Calu3 (cell line): ENCODE measurements around the gene JPT2. TPM values are rescaled to one million over a fixed set of nuclear protein-coding genes. Genes with fewer than 3 reads are reported as not detected.

Experiments
- BruUV-seq: library from RNA; stranded (reverse); fragments of 400-500 nt; replicated peaks from 2 replicates; lab custom pipeline; 2021; lab: Mats Ljungman, UMichigan
- CTCF ChIA-PET: fragments of 300-600 bp; sonication (Branson Sonifier 250); formaldehyde crosslinking; loops from one replicate; lab custom pipeline; 2022; ENCODE audit warnings: antibody characterized with exemption; lab: Charles Lee
- DNase-seq: peaks from one replicate; pipeline ENCODE4 v3.0.0; 2022
- H3K27ac Mint-ChIP-seq: one replicate; pipeline ENCODE4 v1.8.0; 2022; ENCODE audit warnings: mixed read lengths; ENCODE audit not compliant: unreplicated experiment
- H3K27me3 Mint-ChIP-seq: one replicate; pipeline ENCODE4 v1.8.0; 2022; ENCODE audit warnings: mixed read lengths; ENCODE audit not compliant: unreplicated experiment
- H3K36me3 Mint-ChIP-seq: one replicate; pipeline ENCODE4 v1.8.0; 2022; ENCODE audit warnings: mild to moderate bottlenecking, moderate library complexity, mixed read lengths; ENCODE audit not compliant: insufficient read depth, unreplicated experiment
- H3K4me1 Mint-ChIP-seq: one replicate; pipeline ENCODE4 v1.8.0; 2022; ENCODE audit warnings: mild to moderate bottlenecking, low read depth, mixed read lengths; ENCODE audit not compliant: unreplicated experiment
- H3K4me3 Mint-ChIP-seq: one replicate; pipeline ENCODE4 v1.8.0; 2022; ENCODE audit warnings: mild to moderate bottlenecking, low read depth, moderate library complexity, mixed read lengths; ENCODE audit not compliant: unreplicated experiment
- H3K9me3 Mint-ChIP-seq: one replicate; pipeline ENCODE4 v1.8.0; 2022; ENCODE audit warnings: low read depth, mixed read lengths; ENCODE audit not compliant: unreplicated experiment
- CTCF ChIP-seq: fragments of 200-600 bp; IDR thresholded peaks from one replicate; pipeline ENCODE4 v1.8.0; 2022; ENCODE audit warnings: antibody characterized with exemption; ENCODE audit not compliant: unreplicated experiment
- intact Hi-C: fragments of 100-400 bp; cut with micrococcal nuclease; formaldehyde crosslinking; loops from one replicate; pipeline ENCODE4 v1.10.0; 2022; ENCODE audit not compliant: unreplicated experiment
- total RNA-seq: library from RNA; stranded (reverse); gene quantifications from 2 replicates; pipeline ENCODE4 v1.2.3, GENCODE V29; 2022

Gene JPT2
- total RNA-seq, 1 experiment from 2014 or later: 185 TPM

GRCh38 chr16:1707193-1707790, 29.2 kb downstream of the JPT2 start:
- Mint-ChIP-seq H3K4me1 (peaks cover 10% of the 10 kb centered on the region), H3K36me3 (peaks cover 67% of the 10 kb centered on the region), H3K27me3 (no peaks in the 10 kb centered on the region), H3K27ac (peak overlapping the region; percentile 56), H3K4me3 (peak overlapping the region; percentile 90), H3K9me3 (no peaks in the 10 kb centered on the region)
- CTCF ChIA-PET: interaction anchor here (0.6 to 1.7 kb wide), 4 partner anchors 8 to 493 kb away, joined by 3 to 15 read pairs (median 3); no protein-coding TSS in a partner anchor
- no TSS peak for BruUV-seq
- intact Hi-C loops: no loop called here
- no peak for TF ChIP-seq CTCF
- no peak for DNase-seq

- TSS peak; percentile 27 for BruUV-seq
- no peak for TF ChIP-seq CTCF
- Mint-ChIP-seq H3K4me1 (peaks cover 10% of the 10 kb centered on the region), H3K27me3 (no peaks in the 10 kb centered on the region), H3K9me3 (no peaks in the 10 kb centered on the region), H3K4me3 (no peak overlapping the region), H3K27ac (no peak overlapping the region), H3K36me3 (peaks cover 61% of the 10 kb centered on the region)
- intact Hi-C loops: no loop called here
- CTCF ChIA-PET: no interaction called here
- no peak for DNase-seq
These were observed 30.1 kb downstream of the JPT2 start for GRCh38 chr16:1708083-1708767.

GRCh38 chr16:1708768-1709180, 30.7 kb downstream of the JPT2 start:
- intact Hi-C loops: no loop called here
- H3K4me1 Mint-ChIP-seq: peaks cover 6% of the 10 kb centered on the region
- no TSS peak for BruUV-seq
- no peak overlapping the region for H3K27ac Mint-ChIP-seq
- H3K27me3 Mint-ChIP-seq: no peaks in the 10 kb centered on the region
- peaks cover 56% of the 10 kb centered on the region for H3K36me3 Mint-ChIP-seq
- no peak overlapping the region for H3K4me3 Mint-ChIP-seq
- H3K9me3 Mint-ChIP-seq: no peaks in the 10 kb centered on the region
- DNase-seq: no peak
- no peak for TF ChIP-seq CTCF
- CTCF ChIA-PET: no interaction called here

GRCh38 chr16:1709356-1709755, 31.3 kb downstream of the JPT2 start:
- Mint-ChIP-seq H3K27me3 (no peaks in the 10 kb centered on the region), H3K9me3 (no peaks in the 10 kb centered on the region), H3K27ac (no peak overlapping the region), H3K4me3 (no peak overlapping the region), H3K4me1 (peaks cover under 1% of the 10 kb centered on the region), H3K36me3 (peaks cover 50% of the 10 kb centered on the region)
- BruUV-seq: no TSS peak
- intact Hi-C loops: no loop called here
- CTCF ChIA-PET: interaction anchor here (0.5 kb wide), 1 partner anchor 8 kb away, joined by 3 read pairs; no protein-coding TSS in a partner anchor
- no peak for TF ChIP-seq CTCF
- no peak for DNase-seq
